Trophoblast cell (in vitro differentiated cells and primary cell): ENCODE data around the gene CNR1.

Experiments used
- DNase-seq, 2 donors: peaks; one replicate each; pipeline ENCODE4 v3.0.0-alpha.2; 2016
- H2AFZ ChIP-seq: 2 replicates; pipeline ENCODE4 v1.6.1; 2013; ENCODE audit warnings: low read length, moderate library complexity, mild to moderate bottlenecking; ENCODE audit not compliant: insufficient read depth, poor library complexity
- H2AK5ac ChIP-seq: 2 replicates; pipeline ENCODE4 v1.6.1; 2013; ENCODE audit warnings: mild to moderate bottlenecking, low read length
- H2BK120ac ChIP-seq: 2 replicates; pipeline ENCODE4 v1.6.1; 2013; ENCODE audit warnings: low read length, mild to moderate bottlenecking, moderate library complexity; ENCODE audit not compliant: insufficient read depth, poor library complexity
- H2BK12ac ChIP-seq: 2 replicates; pipeline ENCODE4 v1.6.1; 2013; ENCODE audit warnings: mild to moderate bottlenecking, low read length, moderate library complexity
- H2BK5ac ChIP-seq: 2 replicates; pipeline ENCODE4 v1.6.1; 2013; ENCODE audit warnings: low read length, low read depth, moderate library complexity, mild to moderate bottlenecking; ENCODE audit not compliant: poor library complexity
- H3K14ac ChIP-seq: 2 replicates; pipeline ENCODE4 v1.6.1; 2013; ENCODE audit warnings: mild to moderate bottlenecking, low read length
- H3K18ac ChIP-seq: 2 replicates; pipeline ENCODE4 v1.6.1; 2013; ENCODE audit warnings: mild to moderate bottlenecking, low read length
- H3K23ac ChIP-seq: 2 replicates; pipeline ENCODE4 v1.6.1; 2013; ENCODE audit warnings: low read length
- H3K27ac ChIP-seq: 2 replicates; pipeline ENCODE4 v1.5.1; 2013; ENCODE audit warnings: low read depth, mild to moderate bottlenecking, inconsistent platforms, low read length, moderate library complexity
- H3K27me3 ChIP-seq: 2 replicates; pipeline ENCODE4 v1.6.1; 2013; ENCODE audit warnings: inconsistent platforms, mild to moderate bottlenecking, low read length, moderate library complexity; ENCODE audit not compliant: insufficient read depth
- H3K36me3 ChIP-seq, 2 experiments: 1 replicate in 1 of 2; 2 replicates in 1 of 2; pipeline ENCODE4 v1.6.1; 2013; ENCODE audit warnings: low read length in 2 of 2, mild to moderate bottlenecking in 2 of 2, moderate library complexity in 1 of 2; ENCODE audit not compliant: insufficient read depth in 2 of 2, control insufficient read depth in 1 of 2
- H3K4ac ChIP-seq: 2 replicates; pipeline ENCODE4 v1.6.1; 2013; ENCODE audit warnings: low read depth, mild to moderate bottlenecking, low read length, moderate library complexity
- H3K4me1 ChIP-seq, 2 experiments: 1 replicate in 1 of 2; 2 replicates in 1 of 2; pipeline ENCODE4 v1.6.1; 2013; ENCODE audit warnings: low read length in 2 of 2, mild to moderate bottlenecking in 2 of 2, moderate library complexity in 1 of 2; ENCODE audit not compliant: insufficient read depth in 2 of 2, control insufficient read depth in 1 of 2
- H3K4me2 ChIP-seq: 2 replicates; pipeline ENCODE4 v1.6.1; 2013; ENCODE audit warnings: inconsistent platforms, mild to moderate bottlenecking, low read length, moderate library complexity
- H3K4me3 ChIP-seq: 2 replicates; pipeline ENCODE4 v1.5.1; 2013; ENCODE audit warnings: mild to moderate bottlenecking, low read depth, low read length, inconsistent platforms
- H3K79me1 ChIP-seq: one replicate; pipeline ENCODE4 v1.6.1; 2013; ENCODE audit warnings: low read length
- H3K79me2 ChIP-seq: 2 replicates; pipeline ENCODE4 v1.6.1; 2013; ENCODE audit warnings: low read length, mild to moderate bottlenecking; ENCODE audit not compliant: control insufficient read depth, insufficient read depth, poor library complexity
- H3K9ac ChIP-seq: 2 replicates; pipeline ENCODE4 v1.6.1; 2013; ENCODE audit warnings: mild to moderate bottlenecking, low read length
- H3K9me3 ChIP-seq: 2 replicates; pipeline ENCODE4 v1.6.1; 2013; ENCODE audit warnings: low read depth, mild to moderate bottlenecking, control low read depth, inconsistent platforms, low read length; ENCODE audit not compliant: insufficient read depth
- H4K12ac ChIP-seq: 2 replicates; pipeline ENCODE4 v1.6.1; 2013; ENCODE audit warnings: low read depth, mild to moderate bottlenecking, low read length, moderate library complexity
- H4K8ac ChIP-seq: 2 replicates; pipeline ENCODE4 v1.6.1; 2013; ENCODE audit warnings: low read depth, mild to moderate bottlenecking, low read length, moderate library complexity
- H4K91ac ChIP-seq: one replicate; pipeline ENCODE4 v1.6.1; 2013; ENCODE audit warnings: low read depth, mild to moderate bottlenecking, low read length, moderate library complexity
- WGBS: extraction: QIAGEN DNeasy Blood & Tissue Kit; methylation state at CpG from one replicate; pipeline ENCODE4 v1.1.7; 2013; ENCODE audit warnings: missing lambda C conversion rate; ENCODE audit not compliant: insufficient read length, insufficient coverage; ENCODE audit errors: extremely low coverage; 5-methylcytosine and 5-hydroxymethylcytosine counted together

CNR1 gene

DNA sequence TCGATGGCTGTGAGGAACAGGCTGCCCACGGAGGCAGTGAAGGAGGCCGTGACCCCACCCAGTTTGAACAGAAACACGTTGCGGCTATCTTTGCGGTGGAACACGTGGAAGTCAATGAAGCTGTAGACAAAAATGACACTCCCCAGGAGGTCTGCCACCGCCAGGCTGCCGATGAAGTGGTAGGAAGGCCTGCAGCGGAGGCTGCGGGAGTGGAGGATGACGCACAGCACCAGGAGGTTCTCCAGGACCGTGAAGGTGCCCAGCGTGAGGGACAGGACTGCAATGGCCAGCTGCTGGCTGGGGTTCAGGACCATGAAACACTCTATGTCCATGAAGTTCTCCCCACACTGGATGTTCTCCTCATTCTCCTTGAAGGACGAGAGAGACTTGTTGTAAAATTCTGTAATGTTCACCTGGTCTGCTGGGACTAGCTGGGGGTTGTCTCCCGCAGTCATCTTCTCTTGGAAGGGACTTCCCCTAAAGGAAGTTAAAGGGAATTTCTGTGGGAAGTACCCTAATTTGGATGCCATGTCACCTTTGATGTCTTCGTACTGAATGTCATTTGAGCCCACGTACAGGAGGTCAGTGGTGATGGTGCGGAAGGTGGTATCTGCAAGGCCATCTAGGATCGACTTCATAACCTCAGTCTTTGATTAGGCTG is 21.4 kb downstream of the CNR1 start:
- Histone ChIP-seq H2BK5ac (no peak overlapping the region), H3K9me3 (peaks cover 4% of the 10 kb centered on the region), H2BK120ac (no peak overlapping the region), H3K4me1 (no peaks in the 10 kb centered on the region), H3K9ac (no peak overlapping the region), H3K36me3 (no peaks in the 10 kb centered on the region), H3K14ac (no peak overlapping the region), H3K18ac (no peak overlapping the region), H4K8ac (no peak overlapping the region), H3K4me3 (no peak overlapping the region), H3K79me2 (no peaks in the 10 kb centered on the region), H4K12ac (no peak overlapping the region), H3K27me3 (no peaks in the 10 kb centered on the region), H3K27ac (no peak overlapping the region), H4K91ac (no peak overlapping the region), H2AFZ (no peak overlapping the region), H3K4me2 (no peak overlapping the region), H3K79me1 (no peaks in the 10 kb centered on the region), H2AK5ac (no peak overlapping the region), H3K23ac (no peak overlapping the region), H2BK12ac (no peak overlapping the region), H3K4ac (no peak overlapping the region)
- WGBS = no CpG with 5 or more reads among the region's 20 CpGs
- no peak for DNase-seq

DNA sequence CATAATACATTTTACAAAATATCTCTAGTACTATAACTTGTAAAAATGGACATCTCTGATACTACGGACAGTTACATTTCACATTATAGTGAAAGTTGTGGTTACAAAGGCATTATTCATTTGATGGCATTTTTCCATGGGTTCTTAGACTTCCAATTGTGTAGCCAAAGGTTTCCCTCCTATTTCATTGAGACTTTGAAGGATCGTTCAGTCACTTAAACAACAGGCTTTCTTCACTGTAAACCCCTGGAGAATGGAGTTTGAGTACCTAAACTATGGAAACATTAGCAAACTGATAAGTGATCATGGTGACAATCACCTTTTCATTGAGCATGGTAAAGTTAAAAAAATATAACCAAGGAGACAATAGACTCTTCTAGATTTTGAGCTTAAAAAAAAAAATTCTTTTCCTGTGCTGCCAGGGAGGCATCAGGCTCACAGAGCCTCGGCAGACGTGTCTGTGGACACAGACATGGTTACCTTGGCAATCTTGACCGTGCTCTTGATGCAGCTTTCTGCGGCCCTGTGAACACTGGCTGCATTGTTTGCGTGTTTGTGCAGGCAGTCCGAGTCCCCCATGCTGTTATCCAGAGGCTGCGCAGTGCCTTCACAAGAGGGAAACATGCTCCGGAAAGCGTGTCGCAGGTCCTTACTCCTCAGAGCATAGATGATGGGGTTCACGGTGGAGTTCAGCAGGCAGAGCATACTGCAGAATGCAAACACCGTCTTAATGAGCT is 22.6 kb downstream of the CNR1 start:
- H2BK120ac ChIP-seq = no peak overlapping the region
- H3K4me3 ChIP-seq = no peak overlapping the region
- H3K18ac ChIP-seq = no peak overlapping the region
- peaks cover 4% of the 10 kb centered on the region for H3K9me3 ChIP-seq
- no peak overlapping the region for H3K9ac ChIP-seq
- no peaks in the 10 kb centered on the region for H3K79me1 ChIP-seq
- H2BK12ac ChIP-seq = no peak overlapping the region
- H2AFZ ChIP-seq = no peak overlapping the region
- H3K23ac ChIP-seq = no peak overlapping the region
- no peak for DNase-seq
- no peak overlapping the region for H4K8ac ChIP-seq
- H2BK5ac ChIP-seq = no peak overlapping the region
- no peaks in the 10 kb centered on the region for H3K79me2 ChIP-seq
- WGBS = no CpG with 5 or more reads among the region's 14 CpGs
- H2AK5ac ChIP-seq = no peak overlapping the region
- no peak overlapping the region for H3K14ac ChIP-seq
- no peak overlapping the region for H4K91ac ChIP-seq
- no peak overlapping the region for H3K4ac ChIP-seq
- H3K4me2 ChIP-seq = no peak overlapping the region
- H3K27ac ChIP-seq = no peak overlapping the region
- no peaks in the 10 kb centered on the region for H3K36me3 ChIP-seq
- no peaks in the 10 kb centered on the region for H3K27me3 ChIP-seq
- no peak overlapping the region for H4K12ac ChIP-seq
- H3K4me1 ChIP-seq = no peaks in the 10 kb centered on the region

DNA sequence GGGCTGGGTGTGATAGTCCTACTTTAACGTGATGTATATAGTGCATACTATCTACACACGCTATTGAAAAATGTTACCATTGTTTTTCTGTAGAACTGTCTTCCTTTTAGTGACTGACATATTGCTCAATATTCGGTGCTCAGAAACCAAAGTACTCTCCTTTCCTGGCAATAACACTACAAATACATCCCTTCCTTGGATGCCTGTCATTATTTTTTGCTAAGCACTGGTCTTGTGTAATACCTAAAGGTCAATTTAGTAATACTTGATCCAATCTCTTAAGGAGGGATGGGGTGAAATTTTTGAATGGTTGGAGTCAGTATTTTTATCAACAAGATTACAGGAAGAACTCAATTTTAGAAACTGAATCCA is 23.9 kb downstream of the CNR1 start:
- no CpG with 5 or more reads among the region's 3 CpGs for WGBS
- DNase-seq = no peak
- no peaks in the 10 kb centered on the region for H3K27me3 ChIP-seq
- peaks cover 4% of the 10 kb centered on the region for H3K9me3 ChIP-seq
- no peak overlapping the region for H2BK5ac ChIP-seq
- no peak overlapping the region for H2AK5ac ChIP-seq
- no peak overlapping the region for H4K8ac ChIP-seq
- H3K4me1 ChIP-seq = no peaks in the 10 kb centered on the region
- H3K36me3 ChIP-seq = no peaks in the 10 kb centered on the region
- no peak overlapping the region for H3K27ac ChIP-seq
- no peak overlapping the region for H3K18ac ChIP-seq
- H3K4ac ChIP-seq = no peak overlapping the region
- H3K9ac ChIP-seq = no peak overlapping the region
- no peaks in the 10 kb centered on the region for H3K79me2 ChIP-seq
- H3K4me3 ChIP-seq = no peak overlapping the region
- no peak overlapping the region for H3K4me2 ChIP-seq
- no peak overlapping the region for H2BK120ac ChIP-seq
- no peak overlapping the region for H2AFZ ChIP-seq
- H2BK12ac ChIP-seq = no peak overlapping the region
- H3K14ac ChIP-seq = no peak overlapping the region
- no peaks in the 10 kb centered on the region for H3K79me1 ChIP-seq
- no peak overlapping the region for H4K12ac ChIP-seq
- no peak overlapping the region for H4K91ac ChIP-seq
- no peak overlapping the region for H3K23ac ChIP-seq

DNA sequence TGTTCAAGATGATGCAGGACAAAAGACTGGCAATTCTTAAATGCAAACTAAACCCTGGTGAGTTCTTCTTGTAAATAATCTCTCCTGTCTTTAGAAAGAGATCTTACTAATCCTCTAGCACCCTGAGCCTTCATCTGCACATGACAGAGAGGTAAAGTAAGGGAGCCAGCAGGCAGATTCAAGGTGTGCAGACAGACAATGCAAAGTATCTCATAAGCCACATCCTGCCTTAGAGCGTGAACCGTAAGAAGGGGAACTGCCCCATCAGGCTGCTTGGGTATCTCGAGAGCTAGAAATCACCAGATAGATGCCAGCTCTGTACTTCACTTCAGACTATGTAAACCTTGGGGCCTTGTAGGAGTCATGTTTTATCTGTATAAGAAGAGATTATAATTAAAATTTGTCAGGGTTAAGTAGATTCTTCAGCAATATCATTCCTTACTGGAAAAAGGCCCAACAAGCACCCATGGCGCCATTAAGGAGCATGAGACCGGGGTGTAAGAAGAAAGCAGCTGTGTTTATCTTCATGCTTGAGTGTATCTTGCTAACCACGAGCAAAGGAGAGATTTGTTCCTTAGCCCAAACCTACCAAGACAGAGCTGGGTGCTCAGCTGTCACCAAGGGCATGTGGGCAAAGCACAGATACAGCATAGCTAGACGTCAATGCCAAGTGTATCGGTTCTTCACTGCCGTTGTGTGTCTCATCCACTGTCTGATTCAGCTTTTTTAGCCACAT is 24.4 kb downstream of the CNR1 start:
- Histone ChIP-seq H2AFZ (no peak overlapping the region), H3K18ac (no peak overlapping the region), H2BK12ac (no peak overlapping the region), H3K9ac (no peak overlapping the region), H2BK120ac (no peak overlapping the region), H3K4me3 (no peak overlapping the region), H3K79me2 (no peaks in the 10 kb centered on the region), H2AK5ac (no peak overlapping the region), H3K14ac (no peak overlapping the region), H3K4me2 (no peak overlapping the region), H3K27me3 (no peaks in the 10 kb centered on the region), H3K36me3 (no peaks in the 10 kb centered on the region), H4K8ac (no peak overlapping the region), H3K9me3 (peaks cover 4% of the 10 kb centered on the region), H2BK5ac (no peak overlapping the region), H3K27ac (no peak overlapping the region), H3K23ac (no peak overlapping the region), H4K91ac (no peak overlapping the region), H3K4me1 (no peaks in the 10 kb centered on the region), H4K12ac (no peak overlapping the region), H3K79me1 (no peaks in the 10 kb centered on the region), H3K4ac (no peak overlapping the region)
- DNase-seq = no peak
- no CpG with 5 or more reads among the region's 9 CpGs for WGBS
